AG04450 (cell line): ENCODE data around the gene PSEN2. TPM values are rescaled to one million over a fixed set of nuclear protein-coding genes. Genes with fewer than 3 reads are reported as not detected.

Source experiments
- CTCF ChIA-PET: fragments of 300-600, 350-600 bp; formaldehyde crosslinking; extraction: SDS; loops from one replicate; lab custom pipeline; 2022; ENCODE audit warnings: antibody characterized with exemption, inconsistent platforms; lab: Charles Lee
- POLR2A ChIA-PET: fragments of 350-600 bp; formaldehyde crosslinking; extraction: SDS; loops from one replicate; lab custom pipeline; 2021; ENCODE audit warnings: antibody characterized with exemption, inconsistent platforms; lab: Yijun Ruan, JAX
- DNase-seq: peaks from one replicate; pipeline ENCODE4 v3.0.0-alpha.2; 2011; ENCODE audit warnings: low read depth, low spot score
- H3K27ac ChIP-seq: one replicate; pipeline ENCODE4 v1.5.1; 2012; ENCODE audit warnings: low read depth, low read length, control low read depth
- H3K27me3 ChIP-seq: one replicate; pipeline ENCODE4 v1.6.0; 2012; ENCODE audit warnings: low read length; ENCODE audit not compliant: control insufficient read depth, insufficient read depth
- H3K4me3 ChIP-seq: 2 replicates; pipeline ENCODE4 v1.5.1; 2011; ENCODE audit warnings: mild to moderate bottlenecking, low read depth, low read length, control low read depth
- H3K9me3 ChIP-seq: 2 replicates; pipeline ENCODE4 v1.5.1; 2012; ENCODE audit warnings: low read length; ENCODE audit not compliant: control insufficient read depth, insufficient read depth
- CTCF ChIP-seq: IDR thresholded peaks from 2 replicates; pipeline ENCODE4 v1.5.1; 2011; ENCODE audit warnings: low read depth, low read length, control low read depth, inconsistent platforms
- polyA plus RNA-seq: library from polyadenylated mRNA; depleted of rRNA; stranded (reverse); fragments of >200 nt; gene quantifications from 2 replicates; pipeline ENCODE4 v1.2.3, GENCODE V29; 2011

PSEN2 gene
- polyA plus RNA-seq, 1 experiment = 12.1 TPM

GRCh38 chr1:226825037-226825745 is 45.2 kb upstream of the PSEN2 start:
- ChIA-PET CTCF (interaction anchor here (0.7 to 9.0 kb wide), 4 partner anchors 25 to 199 kb away, joined by 4 to 138 read pairs (median 11); no protein-coding TSS in a partner anchor), POLR2A (no interaction called here)
- H3K9me3 ChIP-seq = no peaks in the 10 kb centered on the region
- peaks cover 6% of the 10 kb centered on the region for H3K27me3 ChIP-seq
- DNase-seq = no peak
- no peak for TF ChIP-seq CTCF
- no peak overlapping the region for H3K4me3 ChIP-seq
- no peak overlapping the region for H3K27ac ChIP-seq

GRCh38 chr1:226825746-226826100 is 44.7 kb upstream of the PSEN2 start:
- no peak for TF ChIP-seq CTCF
- Histone ChIP-seq H3K27me3 (peaks cover 6% of the 10 kb centered on the region), H3K9me3 (no peaks in the 10 kb centered on the region), H3K27ac (no peak overlapping the region), H3K4me3 (no peak overlapping the region)
- ChIA-PET POLR2A (no interaction called here), CTCF (interaction anchor here (0.7 to 9.0 kb wide), 4 partner anchors 24 to 198 kb away, joined by 4 to 138 read pairs (median 30); no protein-coding TSS in a partner anchor)
- no peak for DNase-seq

- TF ChIP-seq CTCF = no peak
- Histone ChIP-seq H3K27me3 (peaks cover 6% of the 10 kb centered on the region), H3K4me3 (no peak overlapping the region), H3K27ac (no peak overlapping the region), H3K9me3 (no peaks in the 10 kb centered on the region)
- ChIA-PET CTCF (interaction anchor here (0.6 to 9.0 kb wide), 7 partner anchors 10 to 279 kb away, joined by 3 to 138 read pairs (median 6); no protein-coding TSS in a partner anchor), POLR2A (no interaction called here)
- DNase-seq = no peak
Measured at GRCh38 chr1:226826479-226827261, 43.7 kb upstream of the PSEN2 start.

- POLR2A ChIA-PET = no interaction called here
- CTCF ChIA-PET = interaction anchor here (0.8 to 9.0 kb wide), 11 partner anchors 10 to 280 kb away, joined by 3 to 138 read pairs (median 5); no protein-coding TSS in a partner anchor
- H3K27me3 ChIP-seq = peaks cover 6% of the 10 kb centered on the region
- no peak for DNase-seq
- H3K4me3 ChIP-seq = no peak overlapping the region
- no peak overlapping the region for H3K27ac ChIP-seq
- no peak for TF ChIP-seq CTCF
- H3K9me3 ChIP-seq = no peaks in the 10 kb centered on the region; the same call in 1 of the 2 replicates
Measured at GRCh38 chr1:226827458-226827857, 43.0 kb upstream of the PSEN2 start.
